ENCODE data around the gene C11orf21. TPM values are rescaled to one million over a fixed set of nuclear protein-coding genes. Genes with fewer than 3 reads are reported as not detected.
"Not testable (repeated sequence)": the region's sequence is repeated elsewhere in the genome, so short reads cannot be mapped to it uniquely, and the experiment has no call there.

C11orf21 gene
- not detected in 2 replicates for polyA plus RNA-seq (2014; cell fraction: cytosol; rRNA removed)
- polyA plus RNA-seq (2014; cell fraction: nucleus; rRNA removed): 0.29 TPM in 1 of 2 replicates, not detected in the other

DNA sequence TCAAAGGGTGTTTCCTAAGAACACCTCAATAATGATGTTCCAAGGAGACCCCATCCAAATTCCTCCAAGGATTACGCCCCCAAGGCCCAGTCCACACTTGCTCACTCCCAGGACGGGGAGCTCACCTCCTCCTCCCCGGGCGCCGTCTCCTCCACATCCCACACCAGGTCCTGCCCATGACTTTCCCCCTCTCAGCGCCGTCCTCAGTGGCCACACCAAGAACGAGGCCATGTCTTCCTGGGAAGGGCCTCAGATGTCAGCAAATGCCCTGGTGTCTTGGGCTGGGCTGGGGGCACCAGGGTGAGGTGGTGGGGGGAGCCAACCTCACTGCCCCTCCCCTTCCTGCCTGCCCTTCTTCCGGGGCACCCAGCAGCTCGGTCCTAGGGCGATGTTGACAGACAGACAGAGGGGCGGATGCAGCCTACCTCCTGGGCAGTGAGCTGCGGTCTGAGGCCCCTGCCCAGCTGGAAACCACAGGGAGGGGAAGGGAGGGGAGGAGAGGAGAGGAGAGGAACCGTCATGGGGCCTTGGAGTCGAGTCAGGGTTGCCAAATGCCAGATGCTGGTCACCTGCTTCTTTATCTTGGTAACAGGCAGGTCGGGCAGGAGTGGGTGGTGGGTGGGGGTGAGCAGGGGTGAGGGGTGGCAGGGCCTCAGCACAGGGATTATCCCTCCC lies at the start of gene C11orf21, which contains the start of gene TSPAN32:
C11orf21 (minus strand) TSS at position 288 of the 675 bp plus-strand sequence; CDS start at position 178, 110 bp downstream.
TSPAN32 (plus strand) TSS at position 383 of the 675 bp plus-strand sequence; CDS start at position 520, 137 bp downstream.
- no peak for DNase-seq (ENCODE audit: low spot score)

DNA sequence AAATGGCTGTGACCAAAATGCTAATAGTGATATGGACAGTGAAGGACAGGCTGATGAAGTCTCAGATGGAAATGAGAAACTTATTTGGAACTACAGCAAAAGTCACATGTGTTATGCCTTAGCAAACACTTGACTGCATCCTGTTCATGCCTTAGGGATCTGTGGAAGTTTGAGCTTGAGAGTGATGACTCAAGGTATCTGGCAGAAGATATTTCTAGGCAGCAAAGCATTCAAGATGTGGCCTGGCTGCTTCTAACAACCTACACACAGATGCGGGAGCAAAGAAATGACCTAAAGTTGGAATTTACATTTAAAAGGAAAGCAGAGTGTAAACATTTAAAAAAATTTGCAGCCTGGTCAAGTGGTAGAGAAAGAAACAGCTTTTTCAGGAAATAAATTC lies 47.3 kb upstream of the C11orf21 start:
- DNase-seq (ENCODE audit: low spot score): no peak

DNA sequence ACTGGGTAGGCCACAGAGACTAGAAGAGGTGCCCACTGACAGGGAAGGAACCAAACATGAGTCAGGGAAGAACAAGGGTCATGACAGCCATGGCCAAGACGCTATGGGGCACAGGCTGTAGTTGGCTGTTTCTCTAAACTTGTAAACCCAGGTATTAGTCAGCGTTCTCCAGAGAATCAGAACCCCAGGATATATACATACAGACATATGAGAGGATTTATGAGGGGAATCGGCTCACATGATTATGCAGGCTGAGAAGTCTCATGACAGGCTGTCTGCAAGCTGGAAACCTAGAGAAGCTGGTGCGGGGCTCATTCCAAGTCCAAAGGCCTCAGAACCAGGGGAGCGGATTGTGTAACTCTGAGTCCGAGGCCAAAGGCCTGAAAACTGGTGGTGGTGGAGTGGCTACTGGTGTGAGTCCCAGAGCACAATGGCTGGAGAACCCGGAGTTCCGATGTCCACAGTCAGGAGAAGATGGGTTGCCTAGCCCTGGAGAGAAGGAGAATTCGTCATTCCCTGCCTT lies 45.7 kb upstream of the C11orf21 start:
- no peak for DNase-seq (ENCODE audit: low spot score)

DNA sequence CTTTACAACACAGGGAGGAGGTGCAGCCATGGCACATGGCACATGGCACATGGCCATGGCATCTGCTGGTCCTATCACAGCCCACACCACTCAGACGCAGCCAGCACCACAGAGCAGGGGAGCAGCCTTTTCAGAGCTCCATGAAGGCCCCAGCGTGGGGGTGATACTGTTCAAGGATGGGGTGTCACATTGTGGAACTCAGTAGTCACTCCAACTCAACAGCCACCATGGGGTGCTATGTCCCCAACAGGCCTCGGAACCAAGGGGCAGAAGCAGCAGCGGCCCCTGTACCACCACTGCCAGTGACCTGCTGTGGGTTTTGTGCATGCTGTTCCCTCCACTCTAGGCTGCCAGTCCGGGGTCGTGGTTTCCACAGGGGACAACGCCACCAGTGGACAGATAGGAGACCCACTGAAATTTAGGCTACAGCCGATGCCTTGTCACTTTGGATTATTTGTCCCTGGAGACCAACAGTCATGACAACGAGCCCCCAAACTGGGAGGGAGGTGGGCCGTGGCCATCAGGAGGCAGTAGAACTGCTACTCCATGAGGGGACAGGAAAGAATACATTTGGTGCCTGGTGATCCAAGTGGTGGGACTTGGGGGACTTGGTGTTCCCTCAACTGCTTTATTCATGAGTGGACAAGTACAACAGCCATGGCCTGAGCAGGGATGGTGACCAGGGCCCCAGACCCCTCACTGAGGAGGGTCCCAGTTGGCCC lies 45.0 kb upstream of the C11orf21 start:
- no peak for DNase-seq (ENCODE audit: low spot score)

DNA sequence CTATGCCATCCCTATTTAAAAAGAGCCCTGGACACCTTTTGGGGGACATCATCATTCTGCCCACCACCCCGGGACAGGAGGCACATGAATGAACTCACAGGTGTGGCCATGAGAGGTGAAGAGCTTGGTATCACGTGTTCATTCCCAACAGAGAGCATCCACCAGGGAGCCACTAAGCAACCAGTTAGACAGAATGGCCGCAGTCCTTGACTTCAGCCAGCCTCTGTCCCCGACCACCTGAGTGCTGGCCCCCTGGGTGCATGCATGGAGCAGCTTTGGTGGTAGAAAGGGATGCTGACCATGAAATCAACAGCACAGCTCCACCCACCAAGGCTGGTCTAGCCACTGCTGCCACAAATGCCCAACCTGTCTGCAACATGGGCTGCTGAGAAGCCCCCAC lies 44.3 kb upstream of the C11orf21 start:
- DNase-seq (ENCODE audit: low spot score): no peak

DNA sequence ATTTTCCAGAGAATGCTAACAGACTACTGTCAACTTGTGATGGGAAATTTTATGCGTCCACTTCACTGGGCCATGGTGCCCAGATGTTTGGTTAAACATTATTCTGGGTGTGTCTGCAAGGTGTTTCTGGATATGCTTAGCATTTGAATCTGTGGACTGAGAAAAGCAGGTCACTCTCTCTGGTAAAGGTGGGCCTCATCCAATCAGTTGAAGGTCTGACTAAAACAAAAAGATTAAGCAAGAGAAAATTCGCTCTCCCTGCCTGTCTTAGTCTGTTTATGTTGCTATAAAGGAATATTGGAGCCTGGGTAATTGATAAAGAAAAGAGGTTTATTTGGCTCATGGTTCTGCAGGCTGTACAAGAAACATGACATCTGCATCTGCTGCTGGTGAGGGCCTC lies 43.3 kb upstream of the C11orf21 start:
- DNase-seq (ENCODE audit: low spot score): no peak

DNA sequence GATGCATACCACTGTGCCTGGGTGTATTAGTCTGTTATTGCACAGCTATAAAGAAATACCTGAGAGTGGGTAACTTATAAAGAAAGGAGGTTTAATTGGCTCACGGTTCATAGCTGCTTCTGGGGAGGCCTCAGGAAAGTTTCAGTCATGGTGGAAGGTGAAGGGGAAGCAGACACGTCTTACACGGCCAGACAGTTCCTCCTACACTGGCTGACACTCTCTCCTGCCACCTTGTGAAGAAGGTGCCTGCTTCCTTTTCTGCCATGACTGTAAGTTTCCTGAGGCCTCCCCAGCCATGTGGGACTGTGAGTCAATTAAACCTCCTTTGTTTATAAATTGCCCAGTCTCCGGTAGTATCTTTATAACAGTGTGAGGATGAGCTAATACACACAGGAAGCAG lies 41.8 kb upstream of the C11orf21 start:
- no peak for DNase-seq (ENCODE audit: low spot score)

DNA sequence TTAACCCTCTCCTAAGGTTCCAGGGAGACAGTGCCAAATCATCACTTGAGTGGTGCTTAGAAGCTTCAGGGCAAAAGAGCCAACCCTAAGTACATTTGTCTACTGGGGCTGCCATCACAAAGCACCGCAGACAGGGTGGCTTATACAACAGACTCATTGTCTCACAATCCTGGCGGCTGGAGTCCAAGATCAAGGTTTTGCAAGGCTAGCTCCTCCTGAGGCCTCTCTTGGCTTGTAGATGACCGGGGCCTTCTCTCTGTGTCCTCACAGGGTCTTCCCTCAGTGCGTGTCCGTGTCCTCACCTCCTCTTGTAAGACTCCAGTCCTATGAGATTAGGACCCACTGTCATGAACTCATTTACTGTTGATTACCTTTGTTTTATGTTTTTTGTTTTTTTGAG lies 41.3 kb upstream of the C11orf21 start:
- no peak for DNase-seq (ENCODE audit: low spot score)

DNA sequence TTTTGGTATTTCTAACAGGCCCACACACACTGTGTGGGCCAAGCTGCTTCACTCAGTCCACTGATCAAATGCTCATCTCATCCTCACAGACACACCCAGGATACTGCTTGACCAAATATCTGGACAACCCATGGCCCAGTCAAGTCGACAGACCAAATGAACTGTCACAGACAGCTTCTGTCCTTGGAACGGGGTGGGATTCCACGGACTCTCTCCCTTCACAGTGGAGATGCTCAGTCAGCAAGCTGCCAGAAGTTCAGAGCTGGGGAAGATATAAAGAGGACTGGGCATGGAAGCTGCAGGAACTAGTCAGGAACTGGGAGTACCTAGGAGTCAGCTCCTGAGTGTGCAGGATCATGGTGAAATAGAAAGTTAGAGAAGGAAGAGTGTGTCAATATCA lies 40.8 kb upstream of the C11orf21 start:
- no peak for DNase-seq (ENCODE audit: low spot score)

DNA sequence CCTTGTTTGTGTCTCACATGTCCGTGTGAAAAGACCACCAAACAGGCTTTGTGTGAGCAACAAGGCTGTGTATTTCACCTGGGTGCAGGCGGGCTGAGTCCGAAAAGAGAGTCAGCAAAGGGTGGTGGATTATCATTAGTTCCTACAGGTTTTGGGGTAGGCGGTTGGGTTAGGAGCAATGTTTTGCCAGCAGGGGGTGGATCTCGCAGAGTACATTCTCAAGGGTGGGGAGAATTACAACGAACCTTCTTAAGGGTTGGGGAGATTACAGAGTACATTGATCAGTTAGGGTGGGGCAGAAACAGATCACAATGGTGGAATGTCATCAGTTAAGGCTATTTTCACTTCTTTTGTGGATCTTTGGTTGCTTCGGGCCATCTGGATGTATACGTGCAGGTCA lies 37.0 kb upstream of the C11orf21 start:
- DNase-seq (ENCODE audit: low spot score): not testable (repeated sequence)

DNA sequence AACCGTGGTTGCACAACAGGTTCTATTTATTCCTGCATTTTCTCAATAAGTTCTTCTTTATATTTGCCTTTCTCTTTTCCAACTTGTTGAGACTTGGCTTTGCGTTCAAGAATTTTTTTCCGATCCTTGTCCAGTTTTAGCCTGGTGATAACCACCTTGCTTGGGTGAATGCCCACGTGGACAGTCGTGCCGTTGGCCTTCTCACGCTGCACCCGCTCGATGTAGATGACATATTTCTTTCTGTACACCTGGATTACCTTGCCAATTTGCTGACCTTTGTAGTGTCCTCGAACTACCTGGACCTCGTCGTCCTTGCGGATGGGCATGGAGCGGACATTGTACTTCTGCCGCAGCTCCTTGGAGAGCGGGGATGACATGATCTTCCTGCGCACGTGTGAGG lies 33.6 kb upstream of the C11orf21 start:
- DNase-seq (ENCODE audit: low spot score): not testable (repeated sequence)

DNA sequence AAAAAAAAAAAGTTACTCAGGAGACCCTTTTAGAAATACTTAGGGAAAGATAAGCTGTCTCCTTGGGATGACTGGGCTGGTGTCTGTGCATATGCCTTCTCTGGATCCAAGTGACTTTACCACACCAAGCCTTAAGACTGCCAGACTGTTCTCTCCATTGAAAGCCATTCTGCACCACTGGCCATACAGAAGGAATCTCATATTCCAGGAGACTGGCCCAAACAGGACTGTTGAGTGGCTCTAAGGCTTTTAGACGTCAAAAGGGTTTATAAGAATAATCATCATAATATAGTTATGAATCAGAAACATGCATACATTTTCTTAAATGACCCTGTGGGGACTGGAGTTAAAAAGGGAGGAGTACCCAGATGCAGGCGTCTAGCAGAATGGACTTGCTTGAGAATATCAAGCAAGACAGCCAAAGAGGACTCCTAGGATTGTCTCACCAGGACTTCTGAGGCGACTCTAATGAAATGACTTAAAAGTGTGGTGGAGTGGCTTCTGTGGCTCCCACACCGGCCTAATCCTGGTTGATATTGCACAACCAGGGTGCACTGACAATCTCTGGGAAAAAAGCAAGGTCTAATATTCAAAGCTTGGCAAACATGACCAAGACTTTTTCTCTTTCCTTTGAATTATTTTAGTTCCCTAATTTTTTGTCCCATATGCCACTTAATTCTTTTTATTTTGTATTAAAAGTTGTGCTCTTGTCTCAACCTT lies 31.9 kb upstream of the C11orf21 start:
- not testable (repeated sequence) for DNase-seq (ENCODE audit: low spot score)

DNA sequence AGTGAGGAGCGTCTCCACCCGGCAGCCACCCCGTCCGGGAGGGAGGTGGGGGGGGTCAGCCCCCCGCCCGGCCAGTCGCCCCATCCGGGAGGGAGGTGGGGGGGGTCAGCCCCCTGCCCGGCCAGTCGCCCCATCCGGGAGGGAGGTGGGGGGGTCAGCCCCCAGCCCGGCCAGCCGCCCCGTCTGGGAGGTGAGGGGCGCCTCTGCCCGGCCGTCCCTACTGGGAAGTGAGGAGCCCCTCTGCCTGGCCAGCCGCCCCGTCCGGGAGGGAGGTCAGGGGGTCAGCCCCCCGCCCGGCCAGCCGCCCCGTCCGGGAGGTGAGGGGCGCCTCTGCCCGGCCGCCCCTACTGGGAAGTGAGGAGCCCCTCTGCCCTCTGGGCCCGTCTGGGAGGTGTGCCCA lies 30.9 kb upstream of the C11orf21 start:
- not testable (repeated sequence) for DNase-seq (ENCODE audit: low spot score)

DNA sequence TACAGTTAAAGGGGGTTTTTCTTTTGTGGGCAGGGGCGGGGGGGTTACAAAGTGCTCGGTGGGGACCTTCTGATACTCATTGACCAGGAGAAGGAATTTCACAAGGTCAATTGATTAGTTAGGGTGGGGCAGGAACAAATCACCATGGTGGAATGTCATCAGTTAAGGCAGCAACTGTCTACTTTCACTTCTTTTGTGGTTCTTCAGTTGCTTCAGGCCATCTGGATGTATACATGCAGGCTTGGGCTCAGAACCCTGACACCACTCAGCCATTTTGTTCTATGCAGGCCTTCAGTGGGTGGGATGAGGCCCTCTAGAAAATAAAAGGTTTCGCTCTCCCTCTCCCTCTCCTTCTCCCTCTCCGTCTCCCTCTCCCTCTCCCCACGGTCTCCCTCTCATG lies 29.7 kb upstream of the C11orf21 start:
- no peak for DNase-seq (ENCODE audit: low spot score)

DNA sequence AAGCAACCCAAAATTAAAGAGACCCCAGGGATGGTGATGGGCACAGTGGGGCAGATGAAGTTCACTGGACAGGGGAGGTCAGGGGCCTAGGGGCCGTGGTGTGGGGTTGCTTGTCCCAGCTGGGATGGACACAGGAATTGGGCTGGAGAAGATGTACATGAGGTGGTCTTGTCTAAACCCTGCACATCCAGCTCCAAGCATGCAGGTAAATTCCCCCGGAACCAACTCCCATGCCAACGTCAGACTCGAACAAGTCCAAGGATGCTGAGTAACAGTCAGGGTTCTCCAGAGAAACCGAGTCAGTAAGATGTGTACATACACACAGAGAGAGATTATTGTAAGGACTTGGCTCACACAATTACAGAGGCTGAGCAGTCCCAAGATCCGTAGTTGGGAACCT lies 29.0 kb upstream of the C11orf21 start:
- no peak for DNase-seq (ENCODE audit: low spot score)

DNA sequence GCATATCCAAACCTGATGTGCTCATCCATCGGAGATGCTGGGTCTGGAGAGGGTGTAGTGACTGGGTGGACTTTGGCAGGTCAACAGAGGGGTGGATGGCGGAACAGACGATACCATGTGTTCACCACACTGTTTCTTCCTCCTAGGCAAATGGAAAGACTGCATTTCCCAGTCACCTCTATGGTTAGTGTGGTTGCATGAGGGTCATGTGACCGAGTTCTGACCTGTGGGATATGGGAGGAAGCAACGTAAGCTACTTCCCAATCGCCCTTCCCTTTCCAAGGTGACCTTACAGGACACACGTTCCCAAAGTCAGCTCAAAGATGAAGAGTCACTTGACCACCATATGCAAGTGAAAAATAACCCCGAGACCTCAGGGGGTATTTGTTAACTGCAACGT lies 27.8 kb upstream of the C11orf21 start:
- DNase-seq (ENCODE audit: low spot score): no peak

DNA sequence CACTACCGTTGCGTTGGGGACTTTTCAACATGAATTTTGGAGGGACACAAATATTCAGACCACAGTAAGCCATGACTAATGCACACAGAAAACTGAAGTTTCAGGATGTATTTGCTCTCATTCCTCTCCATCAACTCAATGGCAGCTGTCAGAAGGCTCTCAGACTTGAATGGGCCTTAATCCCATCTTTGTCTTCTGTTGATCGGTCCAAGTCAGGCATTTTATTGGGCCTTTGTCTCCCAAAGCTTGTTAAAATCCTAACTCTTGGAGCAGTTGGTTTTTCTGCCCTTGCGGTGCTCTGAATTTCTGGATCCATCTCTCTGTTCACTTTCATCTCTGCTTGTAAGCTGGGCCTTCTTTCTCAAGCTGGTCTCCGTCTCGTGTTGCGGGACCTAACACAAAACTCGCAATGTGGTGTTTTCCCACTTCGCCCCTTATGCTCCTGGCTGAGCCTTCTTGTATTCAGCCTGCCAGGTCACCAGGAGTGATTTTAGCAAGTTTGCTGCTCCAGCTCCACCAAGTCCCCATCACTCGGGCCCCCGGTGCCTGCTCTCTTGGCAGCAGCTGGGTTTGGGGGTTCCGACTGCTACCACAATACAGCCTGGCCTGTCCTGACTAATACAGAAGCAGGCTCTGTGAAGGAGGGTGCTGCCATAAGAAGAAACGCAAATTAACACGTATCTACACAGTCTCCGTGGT lies 27.1 kb upstream of the C11orf21 start:
- no peak for DNase-seq (ENCODE audit: low spot score)

DNA sequence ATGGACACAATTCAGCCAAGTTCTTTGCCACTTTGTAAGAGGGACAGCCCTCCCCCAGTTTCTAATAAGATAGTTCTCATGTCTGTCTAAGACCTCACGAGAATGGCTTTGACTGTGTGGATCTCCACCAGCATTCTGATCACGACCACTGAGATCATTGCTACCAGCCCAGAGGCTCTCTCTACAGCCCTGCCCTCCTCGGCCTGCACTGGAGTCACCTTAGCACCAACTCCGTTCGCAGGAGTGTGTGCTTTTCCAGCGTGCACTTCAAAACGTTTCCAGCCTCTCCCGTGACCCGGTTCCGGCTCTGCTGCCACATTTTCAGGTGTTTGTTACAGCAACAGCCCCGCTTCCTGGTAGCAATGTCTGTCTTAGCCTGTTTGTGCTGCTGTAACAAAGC lies 26.3 kb upstream of the C11orf21 start:
- DNase-seq (ENCODE audit: low spot score): no peak

DNA sequence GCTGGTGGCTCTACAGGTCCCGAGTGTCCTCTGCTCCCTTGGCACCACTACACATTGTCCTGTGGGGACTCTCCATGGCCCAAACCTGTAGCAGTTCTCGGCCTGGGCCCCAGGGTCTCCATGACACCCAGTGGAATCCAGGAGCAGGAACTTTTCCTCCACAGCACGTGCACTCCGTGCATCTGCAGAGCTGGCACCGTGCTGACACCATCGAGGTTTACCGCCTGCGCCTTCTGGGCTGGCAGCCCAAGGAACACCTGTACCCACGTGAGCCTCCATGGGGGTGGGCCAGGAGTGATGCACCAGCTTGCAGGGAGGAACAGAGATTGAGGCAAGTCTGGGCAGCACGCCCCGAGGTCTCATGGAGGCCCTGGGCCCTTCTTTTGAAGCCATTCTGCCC lies 25.3 kb upstream of the C11orf21 start:
- no peak for DNase-seq (ENCODE audit: low spot score)

DNA sequence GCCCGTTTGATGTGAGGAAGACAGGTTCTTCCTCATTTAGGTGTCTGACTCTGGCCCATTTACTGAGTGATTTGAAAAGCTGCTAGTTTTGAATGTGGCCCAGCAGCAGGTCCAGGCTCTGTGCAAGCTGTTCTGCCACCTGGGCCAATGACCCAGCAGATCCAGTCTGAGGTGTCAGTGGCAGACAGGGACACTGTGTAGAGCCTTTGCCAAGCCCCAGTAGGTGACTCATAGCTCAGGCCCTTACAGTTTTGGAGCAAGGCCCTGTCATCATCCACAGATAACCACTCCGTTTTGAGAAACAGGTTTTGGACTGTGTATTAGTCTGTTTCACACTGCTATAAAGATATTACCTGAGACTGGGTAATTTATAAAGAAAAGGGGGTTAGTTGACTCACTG lies 24.0 kb upstream of the C11orf21 start:
- DNase-seq (ENCODE audit: low spot score): no peak

DNA sequence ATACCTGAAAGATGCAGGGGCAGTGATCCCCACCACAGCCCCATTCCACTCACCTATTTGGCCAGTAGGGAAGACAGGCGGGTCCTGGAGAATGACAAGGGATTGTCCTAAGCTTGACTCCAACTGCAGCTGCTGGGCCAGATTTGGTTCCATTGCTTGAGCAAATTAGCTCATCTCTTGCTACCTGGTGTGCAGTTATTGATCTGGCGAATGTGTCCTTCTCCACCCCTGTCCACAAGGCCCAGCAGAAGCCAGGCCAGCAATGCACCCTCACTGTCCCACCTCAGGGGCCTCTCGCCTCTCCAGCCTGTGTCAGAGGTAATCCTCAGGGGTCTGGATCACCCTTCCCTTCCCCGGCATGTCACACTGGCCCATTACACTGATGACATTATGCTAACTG lies 23.4 kb upstream of the C11orf21 start:
- DNase-seq (ENCODE audit: low spot score): no peak

DNA sequence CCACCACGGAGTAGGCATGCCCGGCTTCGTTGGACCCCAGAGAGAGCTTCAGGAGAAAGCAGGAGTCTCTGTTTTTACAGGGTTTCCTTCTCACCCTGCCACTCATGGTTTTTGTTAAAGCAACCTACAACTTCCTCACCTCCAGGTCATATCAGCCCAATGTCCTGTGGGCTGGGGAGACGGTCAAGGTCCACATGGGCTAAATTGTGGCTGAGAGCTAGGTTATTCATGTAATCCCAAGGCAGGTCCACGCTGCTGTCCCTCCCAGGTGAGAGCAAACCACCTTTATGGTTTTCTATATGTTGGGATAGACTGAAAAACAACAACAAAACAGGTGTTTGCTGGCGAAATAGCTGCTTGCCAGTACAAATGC lies 19.6 kb upstream of the C11orf21 start:
- no peak for DNase-seq (ENCODE audit: low spot score)
